Pons (tissue), 1 donor: Measurements from ENCODE around the gene PARVB.
A peak's percentile ranks its signal among the peaks of the same experiment; 100 is the strongest.

Experiments
- DNase-seq: peaks from one replicate; pipeline ENCODE4 v3.0.0-alpha.2; 2016; ENCODE audit warnings: low spot score

PARVB gene

GRCh38 chr22:44024288-44024921 is at the start of gene PARVB:
PARVB (plus strand) TSS chr22:44024302; CDS start chr22:44024340, 38 bp downstream.
- DNase-seq = no peak

GRCh38 chr22:43975041-43975440 is 49.1 kb upstream of the PARVB start:
- DNase-seq = no peak

GRCh38 chr22:43976861-43977795 is 47.0 kb upstream of the PARVB start:
- no peak for DNase-seq

- DNase-seq = no peak
Observed at GRCh38 chr22:43978558-43978957, 45.5 kb upstream of the PARVB start.

GRCh38 chr22:43980579-43980978 is 43.5 kb upstream of the PARVB start:
- no peak for DNase-seq

GRCh38 chr22:43980996-43981395 is 43.1 kb upstream of the PARVB start:
- DNase-seq = no peak

GRCh38 chr22:43983808-43984207 is 40.3 kb upstream of the PARVB start:
- DNase-seq = no peak

GRCh38 chr22:43985532-43985931 is 38.6 kb upstream of the PARVB start:
- peak; percentile 70 for DNase-seq

- no peak for DNase-seq
Observed at GRCh38 chr22:43988116-43988820, 35.8 kb upstream of the PARVB start.

- DNase-seq = no peak
Observed at GRCh38 chr22:43988960-43989359, 35.1 kb upstream of the PARVB start.

GRCh38 chr22:43990044-43990443 is 34.1 kb upstream of the PARVB start:
- DNase-seq = no peak

GRCh38 chr22:43991316-43992020 is 32.6 kb upstream of the PARVB start:
- DNase-seq = no peak

- no peak for DNase-seq
Observed at GRCh38 chr22:43992331-43992821, 31.7 kb upstream of the PARVB start.

- peak; percentile 40 for DNase-seq
Observed at GRCh38 chr22:43993072-43993760, 30.9 kb upstream of the PARVB start.

- DNase-seq = no peak
Observed at GRCh38 chr22:43994006-43994405, 30.1 kb upstream of the PARVB start.

- DNase-seq = no peak
Observed at GRCh38 chr22:43994416-43994815, 29.7 kb upstream of the PARVB start.

GRCh38 chr22:43995057-43995685 is 28.9 kb upstream of the PARVB start:
- DNase-seq = no peak

GRCh38 chr22:43995798-43996169 is 28.3 kb upstream of the PARVB start:
- no peak for DNase-seq

GRCh38 chr22:43996170-43996980 is 27.7 kb upstream of the PARVB start:
- no peak for DNase-seq

GRCh38 chr22:43996981-43997265 is 27.2 kb upstream of the PARVB start:
- DNase-seq = no peak
